BJ (cell line): ENCODE results near the gene NCLN. TPM values are rescaled to one million over a fixed set of nuclear protein-coding genes. Genes with fewer than 3 reads are reported as not detected.
"Not testable (repeated sequence)": the region's sequence is repeated elsewhere in the genome, so short reads cannot be mapped to it uniquely, and the experiment has no call there.

ENCODE experiments used
- CTCF ChIA-PET: fragments of 350-600 bp; formaldehyde crosslinking; extraction: SDS; loops from one replicate; lab custom pipeline; 2021; ENCODE audit warnings: antibody characterized with exemption, inconsistent platforms; lab: Yijun Ruan, JAX
- POLR2A ChIA-PET: fragments of 300-600 bp; sonication (Branson Sonifier 250); formaldehyde crosslinking; extraction: SDS; loops from one replicate; lab custom pipeline; 2021; ENCODE audit warnings: antibody characterized with exemption; lab: Charles Lee
- DNase-seq: peaks from one replicate; pipeline ENCODE4 v3.0.0-alpha.2; 2011; ENCODE audit warnings: low read depth
- H3K27me3 ChIP-seq: 2 replicates; pipeline ENCODE4 v1.6.0; 2011; ENCODE audit warnings: low read length; ENCODE audit not compliant: control insufficient read depth, insufficient read depth
- H3K36me3 ChIP-seq: 2 replicates; pipeline ENCODE4 v1.5.1; 2011; ENCODE audit warnings: low read length; ENCODE audit not compliant: control insufficient read depth, insufficient read depth
- H3K4me3 ChIP-seq: 2 replicates; pipeline ENCODE4 v1.5.1; 2011; ENCODE audit warnings: low read depth, mild to moderate bottlenecking, control low read depth, low read length
- CTCF ChIP-seq: IDR thresholded peaks from 2 replicates; pipeline ENCODE4 v1.5.1; 2011; ENCODE audit warnings: low read depth, mild to moderate bottlenecking, control low read depth, inconsistent platforms, low read length, moderate library complexity; ENCODE audit not compliant: insufficient read depth
- polyA plus RNA-seq: library from polyadenylated mRNA; depleted of rRNA; stranded (reverse); fragments of >200 nt; gene quantifications from 2 replicates; pipeline ENCODE4 v1.2.3, GENCODE V29; 2011

The NCLN gene
- polyA plus RNA-seq, 1 experiment, result 75.8 TPM

- CTCF ChIA-PET, result interaction anchor here (1.2 kb wide), 2 partner anchors 9 to 26 kb away, joined by 3 read pairs; no protein-coding TSS in a partner anchor
- no peak for TF ChIP-seq CTCF
Observed at GRCh38 chr19:3151563-3152418, 33.9 kb upstream of the NCLN start.

GRCh38 chr19:3152419-3152780 lies 33.3 kb upstream of the NCLN start:
- CTCF ChIA-PET, result interaction anchor here (1.2 kb wide), 2 partner anchors 9 to 26 kb away, joined by 3 read pairs; no protein-coding TSS in a partner anchor
- POLR2A ChIA-PET, result no interaction called here
- H3K36me3 ChIP-seq, result no peaks in the 10 kb centered on the region
- H3K27me3 ChIP-seq, result no peaks in the 10 kb centered on the region
- no peak overlapping the region for H3K4me3 ChIP-seq
- no peak for TF ChIP-seq CTCF
- no peak for DNase-seq

More at GRCh38 chr19:3151563-3152418, 33.9 kb upstream of the NCLN start:
- POLR2A ChIA-PET, result no interaction called here
- DNase-seq, result no peak
- Histone ChIP-seq H3K4me3 (no peak overlapping the region), H3K36me3 (no peaks in the 10 kb centered on the region), H3K27me3 (no peaks in the 10 kb centered on the region)

- no peak for DNase-seq
- CTCF ChIA-PET, result no interaction called here
- H3K36me3 ChIP-seq, result no peaks in the 10 kb centered on the region
- TF ChIP-seq CTCF, result no peak
- POLR2A ChIA-PET, result no interaction called here
- H3K27me3 ChIP-seq, result no peaks in the 10 kb centered on the region
- H3K4me3 ChIP-seq, result no peak overlapping the region
Observed at GRCh38 chr19:3153286-3154230, 32.2 kb upstream of the NCLN start.

- CTCF ChIA-PET, H3K36me3 ChIP-seq, H3K27me3 ChIP-seq, DNase-seq, H3K4me3 ChIP-seq, POLR2A ChIA-PET: not testable (repeated sequence)
Observed at GRCh38 chr19:3154447-3154846, 31.3 kb upstream of the NCLN start.

GRCh38 chr19:3154957-3155736 lies 30.6 kb upstream of the NCLN start:
- no peaks in the 10 kb centered on the region for H3K36me3 ChIP-seq
- no peak for TF ChIP-seq CTCF
- no peaks in the 10 kb centered on the region for H3K27me3 ChIP-seq
- H3K4me3 ChIP-seq, result no peak overlapping the region
- peak; percentile 96 for DNase-seq
- CTCF ChIA-PET, result no interaction called here
- POLR2A ChIA-PET, result no interaction called here
